GM12878 (cell line): ENCODE measurements around the gene CHRNA3. TPM values are rescaled to one million over a fixed set of nuclear protein-coding genes. Genes with fewer than 3 reads are reported as not detected.
"Not testable (repeated sequence)": the region's sequence is repeated elsewhere in the genome, so short reads cannot be mapped to it uniquely, and the experiment has no call there.

Experiments
- ATAC-seq: fragments of 200-7000 bp; cut with Tn5 transposase; 3 replicates; pipeline ENCODE4 v1.9.1; 2020; ENCODE audit warnings: mild to moderate bottlenecking, moderate library complexity
- BruUV-seq: library from RNA; stranded (reverse); fragments of 400-500 nt; replicated peaks from 2 replicates; lab custom pipeline; 2021; lab: Mats Ljungman, UMichigan
- CTCF ChIA-PET: fragments of 300-600 bp; sonication (Branson Sonifier 250); formaldehyde crosslinking; extraction: SDS; loops from one replicate; lab custom pipeline; 2021; ENCODE audit warnings: inconsistent platforms; lab: Yijun Ruan, JAX
- POLR2A ChIA-PET: fragments of 350-600 bp; formaldehyde crosslinking; extraction: SDS; loops from one replicate; lab custom pipeline; 2021; ENCODE audit warnings: inconsistent platforms; lab: Charles Lee
- RAD21 ChIA-PET: fragments of 300-600 bp; sonication (Branson Sonifier 250); formaldehyde crosslinking; loops from one replicate; lab custom pipeline; 2023; ENCODE audit warnings: antibody characterized with exemption; ENCODE audit not compliant: unreplicated experiment; lab: Charles Lee
- SMC1A ChIA-PET: fragments of 300-600 bp; sonication (Branson Sonifier 250); formaldehyde crosslinking; loops from one replicate; lab custom pipeline; 2023; ENCODE audit not compliant: unreplicated experiment, uncharacterized antibody; lab: Charles Lee
- DNase-seq: peaks from one replicate; pipeline ENCODE4 v3.0.0-alpha.2; 2011; ENCODE audit warnings: low read depth, low spot score
- FAIRE-seq: peaks from 3 replicates; lab custom pipeline; 2011; peaks lifted over from hg19 to GRCh38; lab: Jason Lieb, UNC
- H2AFZ ChIP-seq: 2 replicates; pipeline ENCODE4 v1.6.0; 2011; ENCODE audit warnings: low read depth, low read length, control low read depth; ENCODE audit not compliant: control insufficient read depth
- H3K27ac ChIP-seq: 2 replicates; pipeline ENCODE4 v1.5.1; 2011; ENCODE audit warnings: control low read depth; ENCODE audit not compliant: control insufficient read depth, insufficient read depth
- H3K27me3 ChIP-seq, 2 experiments: replicated peaks in 1 of 2; 2 replicates each; pipeline versions ENCODE4 v1.6.0 to v1.6.1; 2011; ENCODE audit warnings: low read length in 1 of 2; ENCODE audit not compliant: control insufficient read depth in 2 of 2, insufficient read depth in 2 of 2
- H3K36me3 ChIP-seq, 2 experiments: 2 replicates each; pipeline ENCODE4 v1.5.1; 2011; ENCODE audit warnings: low read length in 1 of 2; ENCODE audit not compliant: control insufficient read depth in 2 of 2, insufficient read depth in 2 of 2
- H3K4me1 ChIP-seq: 2 replicates; pipeline ENCODE4 v1.6.1; 2011; ENCODE audit warnings: mild to moderate bottlenecking, low read length, moderate library complexity, mixed read lengths; ENCODE audit not compliant: control insufficient read depth, insufficient read depth
- H3K4me2 ChIP-seq: 2 replicates; pipeline ENCODE4 v1.6.0; 2011; ENCODE audit warnings: control low read depth; ENCODE audit not compliant: control insufficient read depth, insufficient read depth
- H3K4me3 ChIP-seq: fragments of 200-600 bp; sonication (generic); 2 replicates; pipeline ENCODE4 v1.5.1; 2016
- H3K79me2 ChIP-seq: 2 replicates; pipeline ENCODE4 v1.6.0; 2011; ENCODE audit warnings: low read length; ENCODE audit not compliant: control insufficient read depth, insufficient read depth
- H3K9ac ChIP-seq: 2 replicates; pipeline ENCODE4 v1.8.0; 2011; ENCODE audit warnings: low read length, control low read depth, mixed read lengths; ENCODE audit not compliant: control insufficient read depth, insufficient read depth
- H3K9me3 ChIP-seq: replicated peaks from 3 replicates; pipeline ENCODE4 v1.5.1; 2011; ENCODE audit warnings: mild to moderate bottlenecking, low read length; ENCODE audit not compliant: control insufficient read depth, insufficient read depth
- H4K20me1 ChIP-seq: 2 replicates; pipeline ENCODE4 v1.6.0; 2011; ENCODE audit not compliant: control insufficient read depth, insufficient read depth
- CREM ChIP-seq: IDR thresholded peaks from 2 replicates; pipeline ENCODE4 v1.6.1; 2014; ENCODE audit warnings: antibody characterized with exemption, low read depth
- CTCF ChIP-seq, 3 experiments: IDR thresholded peaks in 2 of 3; conservative IDR thresholded peaks in 1 of 3; 2 replicates each; pipeline ENCODE4 v1.5.1; 2011; ENCODE audit warnings: low read depth in 3 of 3, low read length in 3 of 3, mild to moderate bottlenecking in 3 of 3, control low read depth in 2 of 3, moderate library complexity in 2 of 3, inconsistent platforms in 1 of 3, mixed read lengths in 1 of 3; ENCODE audit not compliant: control insufficient read depth in 2 of 3, insufficient read depth in 1 of 3; ENCODE audit errors: extremely low read depth in 1 of 3
- DPF2 ChIP-seq: fragments of 450-650 bp; IDR thresholded peaks from 2 replicates; pipeline ENCODE4 v1.6.1; 2017; ENCODE audit warnings: mild to moderate bottlenecking
- ELK1 ChIP-seq: IDR thresholded peaks from 2 replicates; pipeline ENCODE4 v1.6.1; 2012; ENCODE audit warnings: low read depth, low read length, improper control_type of control experiment
- HDAC2 ChIP-seq: fragments of 200-600 bp; sonication (generic); IDR thresholded peaks from 2 replicates; pipeline ENCODE4 v1.6.1; 2017
- IRF5 ChIP-seq: fragments of 450-650 bp; IDR thresholded peaks from 2 replicates; pipeline ENCODE4 v1.6.1; 2017; ENCODE audit warnings: borderline replicate concordance
- RB1 ChIP-seq: fragments of 450-650 bp; formaldehyde crosslinking; IDR thresholded peaks from 2 replicates; pipeline ENCODE4 v1.6.1; 2017; ENCODE audit warnings: mild to moderate bottlenecking, borderline replicate concordance
- RCOR1 ChIP-seq: conservative IDR thresholded peaks from 2 replicates; pipeline ENCODE4 v1.6.1; 2012; ENCODE audit warnings: low read depth, low read length, improper control_type of control experiment
- SMAD5 ChIP-seq: IDR thresholded peaks from 2 replicates; pipeline ENCODE4 v1.6.1; 2016; ENCODE audit warnings: antibody characterized with exemption, low read depth
- ZNF207 ChIP-seq: fragments of 450-650 bp; IDR thresholded peaks from 2 replicates; pipeline ENCODE4 v1.6.1; 2014; ENCODE audit warnings: antibody characterized with exemption, mild to moderate bottlenecking, borderline replicate concordance
- ZNF687 ChIP-seq: fragments of 450-650 bp; IDR thresholded peaks from 2 replicates; pipeline ENCODE4 v1.6.1; 2017; ENCODE audit warnings: mild to moderate bottlenecking, moderate library complexity
- WGBS: methylation state at CpG from one replicate; pipeline ENCODE4 v1.1.6; 2016; ENCODE audit warnings: low lambda C conversion rate; ENCODE audit not compliant: insufficient replicate concordance, insufficient coverage; ENCODE audit errors: missing lambda C conversion rate; 5-methylcytosine and 5-hydroxymethylcytosine counted together
- in situ Hi-C: fragments of 300-500 bp; cut with MboI; formaldehyde crosslinking; loops from 9 replicates; pipeline ENCODE4 v1.14.3; 2018; ENCODE audit warnings: mixed read lengths
- intact Hi-C: fragments of 100-400 bp; cut with micrococcal nuclease; formaldehyde crosslinking; loops from one replicate; pipeline ENCODE4 v1.14.2; 2022; ENCODE audit not compliant: unreplicated experiment
- polyA plus RNA-seq, 11 experiments: library from polyadenylated mRNA; depleted of rRNA in 4 of 11; unstranded in 6 of 11; stranded (reverse) in 5 of 11; fragments of >200 nt; fragmentation: Nextera tagmentation in 4 of 11; fragmentation: Illumina TruSeq in 1 of 11; extraction: Ambion mirVana in 4 of 11; extraction: Trizol in 1 of 11; gene quantifications; 1 replicate in 1 of 11; 2 replicates in 10 of 11; pipeline versions ENCODE4 v1.2.1 to v1.2.3, GENCODE V29; 2011 to 2016; ENCODE audit warnings: inconsistent platforms in 2 of 11, missing spikeins in 2 of 11, low read depth in 1 of 11
- total RNA-seq, 4 experiments: library from RNA; depleted of rRNA in 3 of 4; stranded (reverse); fragments of >200 nt in 3 of 4; fragmentation: Illumina TruSeq in 1 of 4; extraction: Trizol in 1 of 4; gene quantifications; 2 replicates each; pipeline versions ENCODE4 v1.2.1 to v1.2.3, GENCODE V29; 2013 to 2021

Gene CHRNA3
- total and polyA plus RNA-seq, 10 of the 15 experiments (the other 5 are each of a cell fraction or from before 2014, with no cell fraction given) = 0.06 to 0.19 (median 0.09) TPM; not detected in 7

GRCh38 chr15:78614021-78614420 is 6.8 kb downstream of the CHRNA3 start (continued):
- no peak for TF ChIP-seq IRF5
- TF ChIP-seq SMAD5 = no peak
- TF ChIP-seq RCOR1 = no peak
- no peak for TF ChIP-seq ELK1
- no peak for TF ChIP-seq CTCF (IDR thresholded peaks at IDR 0.05 in 2 of 3, conservative IDR thresholded peaks at IDR 0.05 in 1 of 3; ENCODE audit: control insufficient read depth in 2 of 3, extremely low read depth in 1 of 3, insufficient read depth in 1 of 3, low read depth in 3 of 3, low read length in 3 of 3)
- TF ChIP-seq RB1 = no peak
- TF ChIP-seq ZNF207 = no peak
- no peak for TF ChIP-seq ZNF687
- no peak for TF ChIP-seq HDAC2
- no peak for TF ChIP-seq CREM
- no peak for TF ChIP-seq DPF2

- H3K27ac ChIP-seq, H3K79me2 ChIP-seq, H3K4me2 ChIP-seq, SMC1A ChIA-PET, ATAC-seq, H3K9ac ChIP-seq, POLR2A ChIA-PET, H2AFZ ChIP-seq, H4K20me1 ChIP-seq, in situ Hi-C loops, DNase-seq, H3K9me3 ChIP-seq, intact Hi-C loops, FAIRE-seq, RAD21 ChIA-PET, H3K27me3 ChIP-seq, CTCF ChIA-PET, H3K4me3 ChIP-seq, H3K36me3 ChIP-seq, BruUV-seq, H3K4me1 ChIP-seq: not testable (repeated sequence)
- WGBS = 35% methylated on average over 3 of the region's 3 CpGs
These were observed 11.2 kb downstream of the CHRNA3 start for GRCh38 chr15:78609551-78609950.
